Stimulated activated effector memory CD8-positive, alpha-beta T cell treated with anti-CD3 and anti-CD28 coated beads, Interleukin-12 subunit alpha, Interleukin-12 subunit beta, amount 100 ng/mL, for 72 hours (primary cell): ENCODE measurements around the gene NIP7.

ENCODE experiments used
- ATAC-seq: fragments of 150-1000 bp; cut with Tn5 transposase; 2 replicates; pipeline ENCODE4 v1.10.0; 2021
- DNase-seq, 2 donors: peaks; one replicate each; pipeline ENCODE4 v3.0.0; 2021 to 2022; ENCODE audit warnings: low spot score in 2 of 2
- H3K27ac Mint-ChIP-seq: one replicate; pipeline ENCODE4 v1.8.0; 2022; ENCODE audit warnings: mild to moderate bottlenecking, mixed read lengths
- H3K36me3 Mint-ChIP-seq: one replicate; pipeline ENCODE4 v1.8.0; 2022; ENCODE audit warnings: mild to moderate bottlenecking, mixed read lengths
- H3K4me1 Mint-ChIP-seq: one replicate; pipeline ENCODE4 v1.8.0; 2022; ENCODE audit warnings: mixed read lengths
- H3K4me3 Mint-ChIP-seq: one replicate; pipeline ENCODE4 v1.8.0; 2022; ENCODE audit warnings: mild to moderate bottlenecking, mixed read lengths
- H3K9me3 Mint-ChIP-seq: one replicate; pipeline ENCODE4 v1.8.0; 2022; ENCODE audit warnings: mixed read lengths

NIP7 gene

GRCh38 chr16:69324585-69325253 lies 14.9 kb upstream of the NIP7 start:
- Mint-ChIP-seq H3K27ac (peak overlapping the region; percentile 37), H3K9me3 (no peaks in the 10 kb centered on the region), H3K36me3 (peaks cover 90% of the 10 kb centered on the region), H3K4me3 (no peak overlapping the region), H3K4me1 (peaks cover 57% of the 10 kb centered on the region)
- no peak for ATAC-seq
- DNase-seq: no peak

- ATAC-seq (no peak), DNase-seq (no peak)
- peaks cover 58% of the 10 kb centered on the region for H3K4me1 Mint-ChIP-seq
- peak overlapping the region; percentile 49 for H3K4me3 Mint-ChIP-seq
- H3K9me3 Mint-ChIP-seq: no peaks in the 10 kb centered on the region
- peak overlapping the region; percentile 69 for H3K27ac Mint-ChIP-seq
- H3K36me3 Mint-ChIP-seq: peaks cover 84% of the 10 kb centered on the region
Observed at GRCh38 chr16:69325784-69326171, 13.8 kb upstream of the NIP7 start.

DNA sequence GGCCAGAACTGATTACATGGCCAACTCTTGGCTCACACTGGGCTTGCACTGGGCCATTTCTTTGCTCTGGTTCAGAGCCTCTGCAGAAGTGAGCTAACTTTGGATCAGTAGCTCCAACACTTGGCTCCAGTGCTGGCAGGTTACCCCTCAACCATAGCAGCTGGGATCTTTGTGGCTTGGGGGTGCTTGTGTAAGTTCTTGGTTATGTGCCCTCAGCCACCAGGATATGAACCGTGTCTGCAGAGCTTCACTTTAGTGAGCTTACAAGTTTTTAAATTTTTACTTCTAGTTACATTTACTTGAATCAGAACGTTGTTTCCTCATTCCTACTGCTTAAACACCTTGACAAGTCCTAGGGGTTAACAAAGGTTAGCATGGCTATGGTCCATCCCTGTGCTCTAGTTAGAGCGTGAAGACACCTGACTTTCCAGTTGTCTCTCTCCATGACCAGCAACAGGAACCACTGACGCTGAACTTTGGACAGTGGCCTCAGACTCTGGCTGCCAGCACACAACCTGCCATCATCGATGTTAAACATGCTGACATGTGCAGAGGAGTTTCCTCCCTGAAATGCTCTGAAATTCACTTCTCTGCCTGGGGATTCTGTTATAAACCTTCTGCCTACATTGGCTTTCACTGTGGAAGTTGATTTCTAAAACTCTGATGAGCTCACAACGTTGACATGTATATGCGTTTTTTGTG lies 13.2 kb upstream of the NIP7 start:
- Mint-ChIP-seq H3K9me3 (no peaks in the 10 kb centered on the region), H3K4me1 (peaks cover 58% of the 10 kb centered on the region), H3K27ac (peak overlapping the region; percentile 69), H3K36me3 (peaks cover 84% of the 10 kb centered on the region), H3K4me3 (peak overlapping the region; percentile 49)
- DNase-seq (no peak), ATAC-seq (no peak)

- no peaks in the 10 kb centered on the region for H3K9me3 Mint-ChIP-seq
- peaks cover 45% of the 10 kb centered on the region for H3K4me1 Mint-ChIP-seq
- peak overlapping the region; percentile 76 for H3K4me3 Mint-ChIP-seq
- no peak for DNase-seq
- H3K36me3 Mint-ChIP-seq: peaks cover 84% of the 10 kb centered on the region
- ATAC-seq: no peak
- peak overlapping the region; percentile 69 for H3K27ac Mint-ChIP-seq
Observed at GRCh38 chr16:69327585-69328310, 11.8 kb upstream of the NIP7 start.

- peaks cover 45% of the 10 kb centered on the region for H3K4me1 Mint-ChIP-seq
- peak overlapping the region; percentile 63 for H3K27ac Mint-ChIP-seq
- H3K36me3 Mint-ChIP-seq: peaks cover 84% of the 10 kb centered on the region
- no peak for ATAC-seq
- H3K9me3 Mint-ChIP-seq: no peaks in the 10 kb centered on the region
- DNase-seq: no peak
- H3K4me3 Mint-ChIP-seq: peak overlapping the region; percentile 76
Observed at GRCh38 chr16:69328854-69329316, 10.7 kb upstream of the NIP7 start.

GRCh38 chr16:69329369-69330285 lies 9.9 kb upstream of the NIP7 start:
- Mint-ChIP-seq H3K36me3 (peaks cover 84% of the 10 kb centered on the region), H3K4me1 (peaks cover 38% of the 10 kb centered on the region), H3K9me3 (no peaks in the 10 kb centered on the region), H3K27ac (peak overlapping the region; percentile 63), H3K4me3 (peak overlapping the region; percentile 76)
- peak; percentile 60 for ATAC-seq
- peak in 1 of 2 donors; percentile 70 for DNase-seq

DNA sequence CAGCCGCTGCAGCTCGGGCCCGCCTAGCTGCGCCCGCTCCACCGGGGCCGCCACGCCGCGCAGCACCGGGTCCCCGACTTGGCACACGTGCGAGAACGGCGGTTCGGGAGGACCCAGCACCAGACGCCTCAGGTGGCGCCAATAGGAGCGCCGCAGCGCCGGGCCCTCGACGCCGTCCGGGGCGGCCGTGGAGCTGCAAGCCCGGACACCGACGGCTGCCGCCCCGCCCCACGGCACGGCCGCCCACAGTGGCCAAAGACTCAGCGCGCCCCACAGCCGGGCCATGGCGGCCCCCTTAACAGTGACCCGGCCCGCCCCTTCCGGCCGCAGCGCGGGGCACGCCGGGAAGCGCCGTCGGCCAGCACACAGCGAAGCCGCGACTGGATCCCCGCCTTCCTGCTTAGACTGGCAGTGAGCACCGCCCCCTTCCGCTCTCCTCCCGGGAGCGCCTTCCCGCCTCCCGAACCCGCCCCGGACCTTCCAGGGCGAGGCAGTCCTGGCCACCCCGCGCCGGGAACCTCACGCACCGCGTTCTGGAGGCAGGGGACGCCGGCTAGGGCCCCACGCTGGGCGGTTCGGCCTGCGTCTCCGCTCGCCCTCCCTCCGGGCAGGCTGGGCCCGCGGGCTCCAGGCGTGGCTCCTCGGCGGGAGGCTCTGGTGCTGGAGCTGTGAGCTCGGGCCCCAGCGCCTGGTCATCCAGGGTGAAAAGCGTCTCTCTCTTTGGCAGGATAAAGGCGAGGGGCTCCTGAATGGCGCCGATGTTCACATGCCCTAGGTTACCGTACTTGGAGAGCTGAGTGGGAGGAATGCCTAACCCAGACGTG lies 9.1 kb upstream of the NIP7 start, which contains the start of gene PDF:
TSS of gene PDF (minus strand) at position 303 of the 824 bp plus-strand sequence. CDS start at position 285, 18 bp downstream.
- peak within 1 kb of the TSS; percentile 74 for H3K27ac Mint-ChIP-seq
- DNase-seq (peak; percentile 74 to 92), ATAC-seq (peak; percentile 96)
- H3K36me3 Mint-ChIP-seq: peaks cover 84% of the 10 kb centered on the region
- no peaks in the 10 kb centered on the region for H3K9me3 Mint-ChIP-seq
- H3K4me3 Mint-ChIP-seq: peak within 1 kb of the TSS; percentile 76
- peaks cover 31% of the 10 kb centered on the region for H3K4me1 Mint-ChIP-seq

DNA sequence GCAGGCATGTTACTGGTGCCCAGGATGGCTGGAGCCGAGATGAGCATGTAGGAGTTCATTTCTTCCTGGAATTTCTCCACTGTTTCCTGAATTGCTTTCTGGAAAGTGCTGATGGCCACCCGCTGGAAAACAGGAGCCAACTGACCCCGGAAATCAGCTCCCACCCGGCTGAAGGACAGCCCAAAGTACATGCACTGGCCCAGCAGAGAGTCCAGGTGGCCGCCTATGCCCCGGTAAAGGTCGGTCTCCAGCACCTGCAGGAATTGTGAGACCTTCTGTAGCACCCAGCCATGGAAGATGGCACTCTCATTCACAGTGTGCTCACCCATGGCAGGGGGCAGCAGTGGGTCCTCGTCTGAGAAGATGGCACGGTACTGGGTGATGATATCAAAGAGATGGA lies 4.9 kb upstream of the NIP7 start:
- Mint-ChIP-seq H3K4me1 (peaks cover 28% of the 10 kb centered on the region), H3K4me3 (no peak overlapping the region), H3K27ac (no peak overlapping the region), H3K9me3 (no peaks in the 10 kb centered on the region), H3K36me3 (peaks cover 65% of the 10 kb centered on the region)
- ATAC-seq (no peak), DNase-seq (no peak)

DNA sequence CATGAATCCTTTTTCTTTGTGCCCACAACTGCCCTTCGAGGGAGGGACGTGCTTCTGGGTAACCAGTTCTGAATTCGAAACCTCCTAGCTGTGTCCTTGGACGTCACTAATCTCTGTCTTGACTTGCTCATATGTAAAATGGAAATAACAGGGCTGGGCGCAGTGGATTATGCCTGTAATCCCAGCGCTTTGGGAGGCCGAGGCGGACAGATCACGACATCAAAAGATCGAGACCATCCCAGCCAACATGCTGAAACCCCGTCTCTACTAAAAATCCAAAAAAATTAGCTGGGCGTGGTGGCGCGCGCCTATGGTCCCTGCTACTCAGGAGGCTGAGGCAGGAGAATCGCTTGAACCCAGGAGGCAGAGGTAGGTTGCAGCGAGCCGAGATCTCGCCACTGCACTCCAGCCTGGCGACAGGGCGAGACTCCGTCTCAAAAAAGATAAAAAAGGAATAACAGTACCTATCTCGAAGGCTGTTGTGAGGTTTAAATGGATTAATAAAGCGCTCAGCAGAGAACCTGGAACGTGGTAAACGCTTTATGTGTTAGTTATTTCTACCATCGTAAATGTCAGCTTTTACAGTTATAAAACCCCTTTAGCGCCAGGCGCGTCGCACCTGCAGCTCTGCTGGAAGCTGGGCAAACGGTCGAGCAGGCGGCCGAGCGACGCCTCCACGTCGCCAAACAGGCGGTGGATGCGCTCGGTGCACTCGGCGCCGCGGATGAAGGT lies 849 bp upstream of the NIP7 start:
- DNase-seq (no peak), ATAC-seq (no peak)
- peak overlapping the region; percentile 97 for H3K27ac Mint-ChIP-seq
- H3K4me3 Mint-ChIP-seq: peak overlapping the region; percentile 98
- no peaks in the 10 kb centered on the region for H3K9me3 Mint-ChIP-seq
- peaks cover 72% of the 10 kb centered on the region for H3K36me3 Mint-ChIP-seq
- peaks cover 46% of the 10 kb centered on the region for H3K4me1 Mint-ChIP-seq

DNA sequence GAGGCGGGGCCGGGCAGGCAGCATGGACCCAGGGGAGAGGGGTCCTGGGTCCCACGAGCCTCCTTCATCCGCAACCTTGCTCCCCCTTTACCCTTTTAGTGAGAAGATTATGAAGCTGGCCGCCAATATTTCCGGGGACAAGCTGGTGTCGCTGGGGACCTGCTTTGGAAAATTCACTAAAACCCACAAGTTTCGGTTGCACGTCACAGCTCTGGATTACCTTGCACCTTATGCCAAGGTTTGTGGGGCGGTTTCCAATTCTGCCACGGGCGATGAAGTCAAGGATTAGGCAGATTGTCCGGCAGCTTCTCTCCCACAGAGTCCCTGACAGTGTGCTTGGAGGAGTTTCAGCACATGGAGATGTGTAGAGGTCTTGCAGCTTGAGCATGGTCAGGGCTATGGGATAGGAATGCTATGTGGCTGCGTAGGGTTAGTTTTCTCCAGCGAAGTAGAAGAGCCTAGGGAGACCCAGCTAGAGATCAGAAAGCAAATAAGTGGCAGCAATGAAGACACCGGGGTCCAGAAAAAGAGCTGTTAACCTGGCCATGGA lies 598 bp downstream of the NIP7 start:
- H3K36me3 Mint-ChIP-seq: peaks cover 71% of the 10 kb centered on the region
- peak overlapping the region; percentile 97 for H3K27ac Mint-ChIP-seq
- peaks cover 50% of the 10 kb centered on the region for H3K4me1 Mint-ChIP-seq
- no peak for ATAC-seq
- peak overlapping the region; percentile 98 for H3K4me3 Mint-ChIP-seq
- H3K9me3 Mint-ChIP-seq: no peaks in the 10 kb centered on the region
- DNase-seq: no peak

GRCh38 chr16:69344171-69344570 lies 4.6 kb downstream of the NIP7 start:
- Mint-ChIP-seq H3K36me3 (peaks cover 75% of the 10 kb centered on the region), H3K4me1 (peaks cover 51% of the 10 kb centered on the region), H3K9me3 (no peaks in the 10 kb centered on the region), H3K27ac (no peak overlapping the region), H3K4me3 (no peak overlapping the region)
- DNase-seq: no peak
- no peak for ATAC-seq

GRCh38 chr16:69345923-69346322 lies 6.4 kb downstream of the NIP7 start:
- ATAC-seq: peak; percentile 76
- Mint-ChIP-seq H3K36me3 (peaks cover 72% of the 10 kb centered on the region), H3K4me1 (peaks cover 38% of the 10 kb centered on the region), H3K4me3 (no peak overlapping the region), H3K27ac (peak overlapping the region; percentile 60), H3K9me3 (no peaks in the 10 kb centered on the region)
- no peak for DNase-seq

DNA sequence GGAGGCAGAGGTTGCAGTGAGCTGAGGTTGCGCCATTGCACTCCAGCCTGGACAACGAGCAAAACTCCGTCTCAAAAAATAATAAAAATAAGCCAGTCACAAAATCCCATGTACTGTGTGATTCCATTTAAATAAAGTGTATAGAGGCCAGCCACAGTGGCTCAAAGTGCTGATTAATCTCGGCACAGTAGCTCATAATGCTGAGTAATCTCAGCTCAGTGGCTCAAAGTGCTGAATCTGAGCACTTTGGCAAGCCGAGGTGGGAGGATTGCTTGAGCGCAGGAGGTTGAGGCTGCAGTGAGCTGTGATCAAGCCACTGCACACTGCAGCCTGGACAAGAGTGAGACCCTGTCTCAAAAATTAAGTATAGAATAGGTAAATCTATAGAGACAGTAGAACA lies 7.1 kb downstream of the NIP7 start:
- peaks cover 68% of the 10 kb centered on the region for H3K36me3 Mint-ChIP-seq
- no peaks in the 10 kb centered on the region for H3K9me3 Mint-ChIP-seq
- H3K4me1 Mint-ChIP-seq: peaks cover 30% of the 10 kb centered on the region
- H3K27ac Mint-ChIP-seq: peak overlapping the region; percentile 71
- no peak overlapping the region for H3K4me3 Mint-ChIP-seq
- ATAC-seq: peak; percentile 86
- no peak for DNase-seq
